ENCODE results near the gene EEFSEC. TPM values are rescaled to one million over a fixed set of nuclear protein-coding genes. Genes with fewer than 3 reads are reported as not detected.
A peak's percentile ranks its signal among the peaks of the same experiment; 100 is the strongest.

The EEFSEC gene
- total and polyA plus RNA-seq, 8 donors = 11.5 to 23.0 (median 19.9) TPM

GRCh38 chr3:128395500-128396162 is 242.3 kb downstream of the EEFSEC start:
- no peaks in the 10 kb centered on the region for H3K27me3 ChIP-seq
- intact Hi-C loops (cut with DNase I) = no loop called here
- H3K4me3 ChIP-seq = no peak overlapping the region
- no peak overlapping the region for H3K27ac ChIP-seq
- peak; percentile 29 for ATAC-seq
- peak in 2 of 4 donors; percentile 35 to 65 for DNase-seq
- no peaks in the 10 kb centered on the region for H3K9me3 ChIP-seq
- TF ChIP-seq CTCF (IDR thresholded peaks at IDR 0.05) = no peak
- H3K36me3 ChIP-seq = no peaks in the 10 kb centered on the region
- H3K4me1 ChIP-seq = no peaks in the 10 kb centered on the region

- no peak for ATAC-seq
- H3K27ac ChIP-seq = no peak overlapping the region
- intact Hi-C loops (cut with DNase I) = no loop called here
- H3K9me3 ChIP-seq = no peaks in the 10 kb centered on the region
- H3K4me3 ChIP-seq = no peak overlapping the region
- H3K36me3 ChIP-seq = no peaks in the 10 kb centered on the region
- H3K4me1 ChIP-seq = no peaks in the 10 kb centered on the region
- no peak for TF ChIP-seq CTCF (IDR thresholded peaks at IDR 0.05)
- no peak for DNase-seq
- H3K27me3 ChIP-seq = no peaks in the 10 kb centered on the region
These were observed 244.2 kb downstream of the EEFSEC start for GRCh38 chr3:128397484-128397883.

- intact Hi-C loops (cut with DNase I) = no loop called here
- H3K4me3 ChIP-seq = no peak overlapping the region
- DNase-seq (no peak), ATAC-seq (no peak)
- no peak overlapping the region for H3K27ac ChIP-seq
- no peaks in the 10 kb centered on the region for H3K27me3 ChIP-seq
- no peaks in the 10 kb centered on the region for H3K4me1 ChIP-seq
- no peaks in the 10 kb centered on the region for H3K9me3 ChIP-seq
- H3K36me3 ChIP-seq = no peaks in the 10 kb centered on the region
- no peak for TF ChIP-seq CTCF (IDR thresholded peaks at IDR 0.05)
These were observed 245.3 kb downstream of the EEFSEC start for GRCh38 chr3:128398586-128398985.

GRCh38 chr3:128399221-128399915 is 246.1 kb downstream of the EEFSEC start:
- ATAC-seq = no peak
- Histone ChIP-seq H3K9me3 (no peaks in the 10 kb centered on the region), H3K27me3 (no peaks in the 10 kb centered on the region), H3K27ac (no peak overlapping the region), H3K36me3 (no peaks in the 10 kb centered on the region), H3K4me1 (no peaks in the 10 kb centered on the region), H3K4me3 (no peak overlapping the region)
- DNase-seq = no peak
- intact Hi-C loops (cut with DNase I) = no loop called here
- TF ChIP-seq CTCF (IDR thresholded peaks at IDR 0.05) = no peak

- Histone ChIP-seq H3K4me1 (no peaks in the 10 kb centered on the region), H3K27ac (no peak overlapping the region), H3K36me3 (no peaks in the 10 kb centered on the region), H3K4me3 (no peak overlapping the region), H3K27me3 (no peaks in the 10 kb centered on the region), H3K9me3 (no peaks in the 10 kb centered on the region)
- ATAC-seq = no peak
- DNase-seq = no peak
- intact Hi-C loops (cut with DNase I) = no loop called here
- TF ChIP-seq CTCF (IDR thresholded peaks at IDR 0.05) = no peak
These were observed 247.4 kb downstream of the EEFSEC start for GRCh38 chr3:128400671-128401070.
